Subcutaneous abdominal adipose tissue (tissue), 5 donors: ENCODE measurements around the gene SOX21.
A peak's percentile ranks its signal among the peaks of the same experiment; 100 is the strongest.
"Not testable (repeated sequence)": the region's sequence is repeated elsewhere in the genome, so short reads cannot be mapped to it uniquely, and the experiment has no call there.

Experiments used
- H3K27ac ChIP-seq: one replicate; pipeline ENCODE4 v1.7.0; 2013; ENCODE audit warnings: low read depth, mild to moderate bottlenecking, inconsistent platforms, low read length, moderate library complexity
- H3K27me3 ChIP-seq, 5 donors: one replicate each; pipeline ENCODE4 v1.7.0; 2013; ENCODE audit warnings: low read length in 5 of 5, inconsistent platforms in 1 of 5; ENCODE audit not compliant: control insufficient read depth in 5 of 5, insufficient read depth in 4 of 5
- H3K36me3 ChIP-seq, 5 donors: one replicate each; pipeline ENCODE4 v1.7.0; 2013; ENCODE audit warnings: low read length in 5 of 5; ENCODE audit not compliant: control insufficient read depth in 5 of 5, insufficient read depth in 5 of 5
- H3K4me1 ChIP-seq, 5 donors: one replicate each; pipeline ENCODE4 v1.7.0; 2013; ENCODE audit warnings: low read length in 5 of 5, mild to moderate bottlenecking in 3 of 5, moderate library complexity in 1 of 5; ENCODE audit not compliant: control insufficient read depth in 5 of 5, insufficient read depth in 5 of 5
- H3K4me3 ChIP-seq, 5 donors: one replicate each; pipeline ENCODE4 v1.7.0; 2013; ENCODE audit warnings: low read length in 5 of 5, low read depth in 1 of 5
- H3K9ac ChIP-seq, 5 donors: one replicate each; pipeline ENCODE4 v1.7.0; 2013; ENCODE audit warnings: low read length in 5 of 5, mild to moderate bottlenecking in 4 of 5, moderate library complexity in 3 of 5
- H3K9me3 ChIP-seq, 5 donors: one replicate each; pipeline ENCODE4 v1.7.0; 2013; ENCODE audit warnings: low read length in 5 of 5; ENCODE audit not compliant: control insufficient read depth in 5 of 5
- donor health status: healthy.
- donor health status: healthy.
- donor health status: healthy.
- donor health status: healthy.
- donor health status: healthy.

The SOX21 gene

GRCh38 chr13:94712287-94712811 lies at the start of gene SOX21:
Gene SOX21, minus strand, starts transcription at chr13:94712545. Its CDS starts 496 bp downstream, at chr13:94712049.
- Histone ChIP-seq H3K4me3 (peak within 1 kb of the TSS in 4 of 5 donors; percentile 32 to 56 (median 45)), H3K9ac (no peak within 1 kb of the TSS), H3K36me3 (no peaks in the 10 kb centered on the region), H3K9me3 (no peaks in the 10 kb centered on the region), H3K4me1 (peaks cover 0 to 35% (median 28%) of the 10 kb centered on the region in 5 donors), H3K27ac (no peak within 1 kb of the TSS), H3K27me3 (peaks cover 39 to 84% (median 58%) of the 10 kb centered on the region in 5 donors)

GRCh38 chr13:94761407-94761806 lies 49.1 kb upstream of the SOX21 start:
- Histone ChIP-seq H3K4me1 (no peaks in the 10 kb centered on the region), H3K4me3 (no peak overlapping the region), H3K36me3 (no peaks in the 10 kb centered on the region), H3K9ac (no peak overlapping the region), H3K27me3 (peaks cover 0 to 3% (median 0%) of the 10 kb centered on the region in 5 donors), H3K9me3 (peaks cover 0 to 4% (median 0%) of the 10 kb centered on the region in 5 donors), H3K27ac (no peak overlapping the region)

GRCh38 chr13:94759120-94759728 lies 46.9 kb upstream of the SOX21 start:
- Histone ChIP-seq H3K27ac (no peak overlapping the region), H3K9ac (no peak overlapping the region), H3K36me3 (no peaks in the 10 kb centered on the region), H3K27me3 (no peaks in the 10 kb centered on the region), H3K4me3 (no peak overlapping the region), H3K9me3 (peaks cover 0 to 4% (median 0%) of the 10 kb centered on the region in 5 donors), H3K4me1 (no peaks in the 10 kb centered on the region)

GRCh38 chr13:94758436-94758960 lies 46.2 kb upstream of the SOX21 start:
- H3K27me3 ChIP-seq = no peaks in the 10 kb centered on the region
- no peak overlapping the region for H3K9ac ChIP-seq
- H3K9me3 ChIP-seq = peaks cover 0 to 4% (median 0%) of the 10 kb centered on the region in 5 donors
- H3K36me3 ChIP-seq = no peaks in the 10 kb centered on the region
- H3K4me1 ChIP-seq = no peaks in the 10 kb centered on the region
- no peak overlapping the region for H3K27ac ChIP-seq
- H3K4me3 ChIP-seq = no peak overlapping the region

GRCh38 chr13:94753327-94753726 lies 41.0 kb upstream of the SOX21 start:
- Histone ChIP-seq H3K9ac (no peak overlapping the region), H3K9me3 (no peaks in the 10 kb centered on the region), H3K27ac (no peak overlapping the region), H3K27me3 (no peaks in the 10 kb centered on the region), H3K36me3 (no peaks in the 10 kb centered on the region), H3K4me1 (no peaks in the 10 kb centered on the region), H3K4me3 (no peak overlapping the region)

GRCh38 chr13:94749162-94749561 lies 36.8 kb upstream of the SOX21 start:
- Histone ChIP-seq H3K27me3 (no peaks in the 10 kb centered on the region), H3K4me1 (no peaks in the 10 kb centered on the region), H3K4me3 (no peak overlapping the region), H3K36me3 (no peaks in the 10 kb centered on the region), H3K9me3 (no peaks in the 10 kb centered on the region), H3K9ac (no peak overlapping the region), H3K27ac (no peak overlapping the region)

- Histone ChIP-seq H3K9me3 (no peaks in the 10 kb centered on the region), H3K27ac (no peak overlapping the region)
These were observed 26.9 kb upstream of the SOX21 start for GRCh38 chr13:94739235-94739634.

GRCh38 chr13:94731028-94731427 lies 18.7 kb upstream of the SOX21 start:
- no peak overlapping the region for H3K4me3 ChIP-seq
- no peaks in the 10 kb centered on the region for H3K4me1 ChIP-seq

More at GRCh38 chr13:94739235-94739634, 26.9 kb upstream of the SOX21 start:
- Histone ChIP-seq H3K27me3 (no peaks in the 10 kb centered on the region), H3K4me1 (no peaks in the 10 kb centered on the region), H3K9ac (no peak overlapping the region), H3K4me3 (no peak overlapping the region), H3K36me3 (no peaks in the 10 kb centered on the region)

GRCh38 chr13:94729941-94730340 lies 17.6 kb upstream of the SOX21 start:
- H3K4me1 ChIP-seq, H3K9ac ChIP-seq, H3K4me3 ChIP-seq, H3K27ac ChIP-seq, H3K36me3 ChIP-seq, H3K27me3 ChIP-seq: not testable (repeated sequence)
- peaks cover 0 to 14% (median 6%) of the 10 kb centered on the region in 5 donors for H3K9me3 ChIP-seq

More at GRCh38 chr13:94731028-94731427, 18.7 kb upstream of the SOX21 start:
- Histone ChIP-seq H3K27me3 (no peaks in the 10 kb centered on the region), H3K9me3 (peaks cover 0 to 12% (median 4%) of the 10 kb centered on the region in 5 donors), H3K9ac (no peak overlapping the region), H3K36me3 (no peaks in the 10 kb centered on the region), H3K27ac (no peak overlapping the region)

GRCh38 chr13:94726425-94726824 lies 14.1 kb upstream of the SOX21 start:
- Histone ChIP-seq H3K9me3 (peaks cover 0 to 14% (median 6%) of the 10 kb centered on the region in 5 donors), H3K27me3 (peaks cover 0 to 7% (median 0%) of the 10 kb centered on the region in 5 donors), H3K4me1 (no peaks in the 10 kb centered on the region), H3K36me3 (no peaks in the 10 kb centered on the region), H3K27ac (no peak overlapping the region), H3K9ac (no peak overlapping the region), H3K4me3 (no peak overlapping the region)
